Stomach (tissue), 9 donors: ENCODE measurements around the gene PTPN22. TPM values are rescaled to one million over a fixed set of nuclear protein-coding genes. Genes with fewer than 3 reads are reported as not detected.

ENCODE experiments used
- DNase-seq, 2 donors: peaks; one replicate each; pipeline versions ENCODE4 v3.0.0 to v3.0.0-alpha.2; 2013 to 2019
- H3K27ac ChIP-seq, 5 donors: fragments of 200-600 bp in 4 of 5; sonication (generic) in 4 of 5; one replicate each; pipeline ENCODE4 v1.5.1; 2013 to 2019; ENCODE audit warnings: mild to moderate bottlenecking in 1 of 5, moderate library complexity in 1 of 5
- H3K27me3 ChIP-seq, 3 donors: fragments of 200-600 bp; sonication (generic); one replicate each; pipeline ENCODE4 v1.5.1; 2017 to 2019; ENCODE audit warnings: mixed run types in 1 of 3
- H3K36me3 ChIP-seq, 4 donors: fragments of 200-600 bp; sonication (generic); 1 replicate in 3 of 4; 2 replicates in 1 of 4; pipeline ENCODE4 v1.5.1; 2016 to 2019
- H3K4me1 ChIP-seq, 4 donors: fragments of 200-600 bp; sonication (generic); one replicate each; pipeline ENCODE4 v1.5.1; 2016 to 2019
- H3K4me3 ChIP-seq, 4 donors: fragments of 200-600 bp; sonication (generic) in 3 of 4; one replicate each; pipeline ENCODE4 v1.5.1; 2016 to 2019; ENCODE audit warnings: mild to moderate bottlenecking in 1 of 4
- H3K9me3 ChIP-seq, 4 donors: fragments of 200-600 bp; sonication (generic); one replicate each; pipeline ENCODE4 v1.5.1; 2016 to 2019
- EP300 ChIP-seq: sonication (generic); formaldehyde crosslinking; IDR thresholded peaks from one replicate; pipeline ENCODE4 v1.6.1; 2017; ENCODE audit warnings: antibody characterized with exemption
- POLR2A ChIP-seq, 4 donors: fragments of 450-650 bp; IDR thresholded peaks; one replicate each; pipeline ENCODE4 v1.6.1; 2016; ENCODE audit warnings: antibody characterized with exemption in 4 of 4, control low read depth in 2 of 4, mild to moderate bottlenecking in 1 of 4, moderate library complexity in 1 of 4
- POLR2AphosphoS5 ChIP-seq, 3 donors: sonication (generic); formaldehyde crosslinking; IDR thresholded peaks; one replicate each; pipeline ENCODE4 v1.6.1; 2016; ENCODE audit warnings: antibody characterized with exemption in 3 of 3
- WGBS, 5 donors: extraction: QIAGEN DNeasy Blood & Tissue Kit in 3 of 5; methylation state at CpG; one replicate each; pipeline versions ENCODE4 v1.1.5 to v1.1.7; 2013 to 2018; 5-methylcytosine and 5-hydroxymethylcytosine counted together
- intact Hi-C: fragments of 100-400 bp; cut with DNase I; formaldehyde crosslinking; loops from one replicate; pipeline ENCODE4 v1.15.1; 2023; ENCODE audit warnings: low total_unique reads
- polyA plus RNA-seq, 3 donors: library from polyadenylated mRNA; stranded (reverse); fragments of 200-250 nt; gene quantifications; one replicate each; pipeline ENCODE4 v1.2.3, GENCODE V29; 2013
- total RNA-seq, 5 donors: library from RNA; depleted of rRNA; stranded (reverse); fragments of >200 nt; gene quantifications; one replicate each; pipeline versions ENCODE4 v1.1.0 to v1.2.3, GENCODE V29; 2014 to 2016
- TF ChIP-seq, protein P1 (sequence below), 7 experiments: fragments of 450-650 bp in 4 of 7; fragments of 200-600 bp in 3 of 7; sonication (generic) in 3 of 7; IDR thresholded peaks; one replicate each; pipeline ENCODE4 v1.5.1; 2016 to 2019; ENCODE audit warnings: antibody characterized with exemption in 7 of 7, control low read depth in 2 of 7, mild to moderate bottlenecking in 1 of 7
- donor health status: healthy with polysubstance abuse.
- donor health status: Bipolar disorder and iron deficiency.
- donor health status: healthy.

The PTPN22 gene
- total and polyA plus RNA-seq, 8 donors: 0.93 to 8.5 (median 2.1) TPM; not detected in 1

- H3K27ac ChIP-seq: peak overlapping the region; percentile 0 to 86 (median 59)
- DNase-seq: no peak
- no peaks in the 10 kb centered on the region for H3K9me3 ChIP-seq
- no peak overlapping the region for H3K4me3 ChIP-seq
- no peaks in the 10 kb centered on the region for H3K27me3 ChIP-seq
- 56 to 73% (median 64%) methylated on average over 2 of the region's 2 CpGs for WGBS, 5 donors
- no peak for TF ChIP-seq POLR2AphosphoS5 (IDR thresholded peaks at IDR 0.05)
- no peak for TF ChIP-seq EP300
- TF ChIP-seq, protein P1, sequence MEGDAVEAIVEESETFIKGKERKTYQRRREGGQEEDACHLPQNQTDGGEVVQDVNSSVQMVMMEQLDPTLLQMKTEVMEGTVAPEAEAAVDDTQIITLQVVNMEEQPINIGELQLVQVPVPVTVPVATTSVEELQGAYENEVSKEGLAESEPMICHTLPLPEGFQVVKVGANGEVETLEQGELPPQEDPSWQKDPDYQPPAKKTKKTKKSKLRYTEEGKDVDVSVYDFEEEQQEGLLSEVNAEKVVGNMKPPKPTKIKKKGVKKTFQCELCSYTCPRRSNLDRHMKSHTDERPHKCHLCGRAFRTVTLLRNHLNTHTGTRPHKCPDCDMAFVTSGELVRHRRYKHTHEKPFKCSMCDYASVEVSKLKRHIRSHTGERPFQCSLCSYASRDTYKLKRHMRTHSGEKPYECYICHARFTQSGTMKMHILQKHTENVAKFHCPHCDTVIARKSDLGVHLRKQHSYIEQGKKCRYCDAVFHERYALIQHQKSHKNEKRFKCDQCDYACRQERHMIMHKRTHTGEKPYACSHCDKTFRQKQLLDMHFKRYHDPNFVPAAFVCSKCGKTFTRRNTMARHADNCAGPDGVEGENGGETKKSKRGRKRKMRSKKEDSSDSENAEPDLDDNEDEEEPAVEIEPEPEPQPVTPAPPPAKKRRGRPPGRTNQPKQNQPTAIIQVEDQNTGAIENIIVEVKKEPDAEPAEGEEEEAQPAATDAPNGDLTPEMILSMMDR (IDR thresholded peaks at IDR 0.05): no peak
- no peak for TF ChIP-seq POLR2A (IDR thresholded peaks at IDR 0.05)
- H3K4me1 ChIP-seq: peaks cover 16 to 67% (median 32%) of the 10 kb centered on the region in 4 donors
- H3K36me3 ChIP-seq: no peaks in the 10 kb centered on the region
- intact Hi-C loops: no loop called here
Measured at GRCh38 chr1:113881661-113882060, 10.1 kb upstream of the PTPN22 start.

GRCh38 chr1:113879739-113880038 lies 8.2 kb upstream of the PTPN22 start:
- H3K27ac ChIP-seq: peak overlapping the region; percentile 34 to 86 (median 59)
- WGBS, 5 donors: 46 to 70% (median 51%) methylated on average over 4 of the region's 4 CpGs
- intact Hi-C loops: no loop called here
- TF ChIP-seq EP300: no peak
- no peak for TF ChIP-seq POLR2AphosphoS5 (IDR thresholded peaks at IDR 0.05)
- TF ChIP-seq, protein P1 (IDR thresholded peaks at IDR 0.05): no peak
- TF ChIP-seq POLR2A (IDR thresholded peaks at IDR 0.05): no peak
- peaks cover 16 to 55% (median 31%) of the 10 kb centered on the region in 4 donors for H3K4me1 ChIP-seq
- H3K9me3 ChIP-seq: no peaks in the 10 kb centered on the region
- DNase-seq: no peak
- no peak overlapping the region for H3K4me3 ChIP-seq
- no peaks in the 10 kb centered on the region for H3K27me3 ChIP-seq
- H3K36me3 ChIP-seq: no peaks in the 10 kb centered on the region

DNA sequence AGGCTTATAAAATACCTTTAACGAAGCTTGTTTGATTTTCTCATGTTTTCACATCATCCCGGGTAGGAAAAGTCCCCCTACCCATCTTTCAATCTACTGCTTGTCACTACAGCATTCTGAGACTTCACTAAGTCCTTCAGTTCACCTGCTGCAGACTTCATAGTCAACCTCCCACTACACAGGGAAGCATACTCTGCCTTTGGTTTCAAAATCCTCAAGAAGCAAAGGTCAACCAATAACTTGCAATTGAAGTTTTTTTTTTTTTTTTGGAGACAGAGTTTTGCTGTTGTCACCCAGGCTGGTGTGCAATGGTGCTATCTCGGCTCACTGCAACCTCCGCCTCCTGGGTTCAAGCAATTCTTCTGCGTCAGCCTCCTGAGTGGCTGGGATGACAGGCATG lies 4.7 kb upstream of the PTPN22 start:
- H3K27me3 ChIP-seq: no peaks in the 10 kb centered on the region
- peaks cover 16 to 44% (median 23%) of the 10 kb centered on the region in 4 donors for H3K4me1 ChIP-seq
- no peak overlapping the region for H3K27ac ChIP-seq
- 84 to 92% (median 85%) methylated on average over 5 of the region's 5 CpGs for WGBS, 5 donors
- no peak overlapping the region for H3K4me3 ChIP-seq
- no peaks in the 10 kb centered on the region for H3K36me3 ChIP-seq
- TF ChIP-seq POLR2A (IDR thresholded peaks at IDR 0.05): no peak
- TF ChIP-seq, protein P1 (IDR thresholded peaks at IDR 0.05): no peak
- TF ChIP-seq POLR2AphosphoS5 (IDR thresholded peaks at IDR 0.05): no peak
- TF ChIP-seq EP300: no peak
- intact Hi-C loops: no loop called here
- DNase-seq: no peak
- H3K9me3 ChIP-seq: no peaks in the 10 kb centered on the region

DNA sequence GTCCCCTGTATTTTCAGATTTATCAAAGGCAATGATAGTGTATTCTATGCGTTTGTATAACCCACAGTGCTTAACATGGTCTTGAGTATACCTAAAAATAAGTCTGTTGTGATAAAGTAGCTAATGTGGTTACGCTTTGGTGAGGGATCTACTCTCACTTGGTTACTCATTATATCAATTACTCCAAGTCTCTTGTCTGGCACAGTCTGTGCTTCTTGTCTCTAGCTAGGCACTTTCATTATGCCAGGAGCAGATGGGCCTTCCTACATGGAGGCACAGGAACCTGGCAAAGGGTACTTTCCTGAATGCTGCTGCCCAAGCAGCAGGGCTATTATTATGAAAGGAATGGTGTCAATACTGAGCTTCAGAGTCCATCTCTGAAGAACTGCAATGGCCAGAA lies 4.2 kb upstream of the PTPN22 start:
- no peak for DNase-seq
- no peak overlapping the region for H3K4me3 ChIP-seq
- intact Hi-C loops: no loop called here
- no peaks in the 10 kb centered on the region for H3K36me3 ChIP-seq
- H3K27ac ChIP-seq: no peak overlapping the region
- H3K4me1 ChIP-seq: peaks cover 16 to 39% (median 19%) of the 10 kb centered on the region in 4 donors
- no peaks in the 10 kb centered on the region for H3K9me3 ChIP-seq
- WGBS, 5 donors: 75 to 83% (median 80%) methylated on average over 2 of the region's 2 CpGs
- no peaks in the 10 kb centered on the region for H3K27me3 ChIP-seq
- TF ChIP-seq EP300 (no peak), POLR2AphosphoS5 (IDR thresholded peaks at IDR 0.05) (no peak), POLR2A (IDR thresholded peaks at IDR 0.05) (no peak)
- TF ChIP-seq, protein P1 (IDR thresholded peaks at IDR 0.05): no peak
